ENCODE measurements around the gene SEMA6A.

Gene SEMA6A

DNA sequence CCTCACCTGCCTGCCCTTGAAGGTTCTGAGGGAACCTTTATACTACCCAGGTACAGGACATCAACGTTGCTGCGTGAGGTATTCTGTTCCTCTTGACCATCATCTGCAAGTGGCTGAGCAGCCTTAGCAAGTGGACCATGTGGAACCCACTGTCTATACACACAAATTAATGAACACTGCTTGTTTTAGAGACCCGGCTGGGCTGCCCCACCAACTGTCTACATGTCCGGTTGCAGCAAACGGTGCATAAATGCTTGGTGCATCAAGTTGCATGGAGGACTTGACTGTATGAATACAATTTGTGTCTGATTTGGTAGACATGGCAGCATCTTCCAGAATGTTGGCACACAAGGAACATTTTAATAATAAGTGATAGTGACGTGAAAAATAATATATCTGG is 65.8 kb downstream of the SEMA6A start:
- H3K27ac ChIP-seq (ENCODE audit: low read depth, low read length) = no peak overlapping the region
- no peaks in the 10 kb centered on the region for H3K79me2 ChIP-seq (ENCODE audit: control insufficient read depth, insufficient read depth, low read length, unreplicated experiment)
- H3K27me3 ChIP-seq (ENCODE audit: insufficient read depth, low read length) = no peaks in the 10 kb centered on the region
- H3K36me3 ChIP-seq (ENCODE audit: insufficient read depth, low read length) = no peaks in the 10 kb centered on the region
- H3K4me1 ChIP-seq (ENCODE audit: control insufficient read depth, insufficient read depth, low read length, unreplicated experiment) = no peaks in the 10 kb centered on the region
- no peak overlapping the region for H3K4me3 ChIP-seq (ENCODE audit: low read depth, low read length)
- no peak overlapping the region for H2AFZ ChIP-seq (ENCODE audit: low read length, unreplicated experiment)

DNA sequence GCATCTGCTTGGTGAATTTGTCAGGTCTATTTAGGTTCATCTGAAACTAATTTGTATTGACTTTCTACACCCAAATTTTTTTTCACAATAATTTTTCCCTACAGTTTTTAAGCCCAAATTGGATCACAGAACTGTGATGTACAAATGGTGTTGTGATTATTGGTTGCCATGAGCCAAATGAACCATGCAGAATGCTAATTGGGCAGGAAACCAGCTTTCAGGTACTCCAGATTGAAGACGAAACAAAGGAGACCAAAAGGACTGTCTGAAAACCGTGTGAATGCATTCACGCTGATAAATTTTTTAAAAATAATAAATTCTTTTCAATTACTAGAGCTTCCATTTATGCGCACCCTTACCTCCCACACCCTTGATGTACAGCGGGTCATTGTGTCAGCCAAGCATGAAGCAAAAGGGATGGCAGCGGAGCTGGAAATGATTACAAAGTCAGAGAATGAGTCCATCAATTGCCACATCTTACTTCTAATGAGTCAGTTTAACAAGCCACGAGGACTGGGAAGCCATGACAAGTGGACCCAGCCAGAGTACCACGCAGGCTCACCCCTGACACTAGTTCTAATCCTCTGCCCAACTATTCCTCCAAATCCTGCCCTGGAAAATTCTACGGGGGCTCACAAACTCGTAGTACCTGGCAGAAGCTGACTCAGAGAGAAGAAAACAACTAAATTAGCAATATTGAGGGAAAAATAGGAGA is 66.5 kb downstream of the SEMA6A start:
- Histone ChIP-seq H2AFZ (ENCODE audit: low read length, unreplicated experiment) (no peak overlapping the region), H3K4me3 (ENCODE audit: low read depth, low read length) (no peak overlapping the region), H3K79me2 (ENCODE audit: control insufficient read depth, insufficient read depth, low read length, unreplicated experiment) (no peaks in the 10 kb centered on the region), H3K36me3 (ENCODE audit: insufficient read depth, low read length) (no peaks in the 10 kb centered on the region), H3K4me1 (ENCODE audit: control insufficient read depth, insufficient read depth, low read length, unreplicated experiment) (no peaks in the 10 kb centered on the region), H3K27ac (ENCODE audit: low read depth, low read length) (no peak overlapping the region), H3K27me3 (ENCODE audit: insufficient read depth, low read length) (no peaks in the 10 kb centered on the region)

DNA sequence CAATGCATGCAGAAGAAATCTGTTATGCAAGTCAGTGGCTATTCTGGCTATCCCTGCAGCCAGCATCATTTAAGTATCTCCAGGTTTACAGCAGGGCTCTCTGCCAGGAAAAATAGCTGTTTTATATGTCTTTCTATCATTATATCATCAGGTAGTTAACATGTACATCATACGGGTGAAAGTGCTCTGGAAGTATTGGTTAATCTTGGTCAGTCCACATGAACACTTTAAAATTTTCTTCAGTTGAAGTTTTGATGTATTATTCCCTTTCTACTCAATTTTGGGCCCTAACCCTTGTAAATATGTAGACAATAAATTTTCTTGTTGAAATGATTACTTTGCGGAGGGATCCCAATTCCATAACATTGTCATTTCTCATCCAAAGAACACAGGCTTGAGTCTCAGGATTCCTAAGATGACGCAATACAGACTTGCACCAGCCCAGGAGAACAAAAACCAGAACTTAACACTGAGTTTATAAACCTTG is 67.5 kb downstream of the SEMA6A start:
- Histone ChIP-seq H3K4me1 (ENCODE audit: control insufficient read depth, insufficient read depth, low read length, unreplicated experiment) (no peaks in the 10 kb centered on the region), H2AFZ (ENCODE audit: low read length, unreplicated experiment) (no peak overlapping the region), H3K27ac (ENCODE audit: low read depth, low read length) (no peak overlapping the region), H3K27me3 (ENCODE audit: insufficient read depth, low read length) (no peaks in the 10 kb centered on the region), H3K36me3 (ENCODE audit: insufficient read depth, low read length) (no peaks in the 10 kb centered on the region), H3K4me3 (ENCODE audit: low read depth, low read length) (no peak overlapping the region), H3K79me2 (ENCODE audit: control insufficient read depth, insufficient read depth, low read length, unreplicated experiment) (no peaks in the 10 kb centered on the region)

DNA sequence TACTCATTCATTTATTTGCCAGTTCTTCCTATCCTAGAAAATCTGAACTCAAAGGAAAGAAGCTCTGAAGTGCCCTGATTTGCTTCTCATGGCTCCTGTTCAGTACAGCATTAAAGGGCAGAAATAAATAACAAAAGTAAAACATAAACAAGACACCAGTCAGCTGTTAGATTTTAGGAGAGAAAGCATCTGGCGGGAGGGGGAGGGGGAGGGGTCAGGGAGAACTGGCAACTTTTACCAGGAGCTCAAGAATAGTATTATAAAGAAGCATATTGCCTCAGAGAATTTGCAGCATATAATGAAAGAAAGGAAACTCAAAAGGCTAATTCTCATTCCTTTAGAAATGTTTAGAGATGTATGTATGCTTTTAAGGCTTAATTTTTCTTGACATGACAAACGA is 68.1 kb downstream of the SEMA6A start:
- no peaks in the 10 kb centered on the region for H3K36me3 ChIP-seq (ENCODE audit: insufficient read depth, low read length)
- no peak overlapping the region for H2AFZ ChIP-seq (ENCODE audit: low read length, unreplicated experiment)
- H3K4me3 ChIP-seq (ENCODE audit: low read depth, low read length) = no peak overlapping the region
- no peaks in the 10 kb centered on the region for H3K79me2 ChIP-seq (ENCODE audit: control insufficient read depth, insufficient read depth, low read length, unreplicated experiment)
- H3K4me1 ChIP-seq (ENCODE audit: control insufficient read depth, insufficient read depth, low read length, unreplicated experiment) = no peaks in the 10 kb centered on the region
- no peaks in the 10 kb centered on the region for H3K27me3 ChIP-seq (ENCODE audit: insufficient read depth, low read length)
- no peak overlapping the region for H3K27ac ChIP-seq (ENCODE audit: low read depth, low read length)

DNA sequence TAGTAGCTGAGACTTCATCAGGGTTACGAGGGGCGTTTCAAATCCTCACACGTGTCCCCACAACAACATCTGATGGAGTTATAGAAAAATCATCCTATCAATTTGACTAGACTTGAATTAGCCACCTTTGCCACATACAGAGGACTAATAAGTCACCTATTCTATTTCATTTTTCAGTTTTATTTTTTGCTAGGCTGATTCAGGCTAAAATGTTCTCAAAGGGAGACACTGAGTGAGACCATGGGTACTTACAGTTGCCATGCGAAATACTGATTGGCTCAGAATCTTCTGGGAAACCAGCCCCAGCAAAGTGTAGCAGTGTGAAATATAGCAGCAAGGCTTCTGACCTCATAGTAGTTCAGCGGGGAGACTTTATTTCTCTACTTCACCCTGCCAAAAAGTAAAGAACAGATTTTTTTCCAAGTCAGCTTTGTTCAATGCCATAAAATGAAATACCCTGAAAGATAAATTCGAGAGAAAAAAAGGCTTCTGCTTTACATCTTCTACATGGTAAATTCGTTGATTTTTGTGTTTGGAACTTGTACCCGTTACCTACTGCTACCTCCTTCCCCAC is 69.9 kb downstream of the SEMA6A start:
- Histone ChIP-seq H3K4me3 (ENCODE audit: low read depth, low read length) (no peak overlapping the region), H3K27me3 (ENCODE audit: insufficient read depth, low read length) (no peaks in the 10 kb centered on the region), H3K27ac (ENCODE audit: low read depth, low read length) (no peak overlapping the region), H2AFZ (ENCODE audit: low read length, unreplicated experiment) (no peak overlapping the region), H3K79me2 (ENCODE audit: control insufficient read depth, insufficient read depth, low read length, unreplicated experiment) (no peaks in the 10 kb centered on the region), H3K4me1 (ENCODE audit: control insufficient read depth, insufficient read depth, low read length, unreplicated experiment) (no peaks in the 10 kb centered on the region), H3K36me3 (ENCODE audit: insufficient read depth, low read length) (no peaks in the 10 kb centered on the region)

DNA sequence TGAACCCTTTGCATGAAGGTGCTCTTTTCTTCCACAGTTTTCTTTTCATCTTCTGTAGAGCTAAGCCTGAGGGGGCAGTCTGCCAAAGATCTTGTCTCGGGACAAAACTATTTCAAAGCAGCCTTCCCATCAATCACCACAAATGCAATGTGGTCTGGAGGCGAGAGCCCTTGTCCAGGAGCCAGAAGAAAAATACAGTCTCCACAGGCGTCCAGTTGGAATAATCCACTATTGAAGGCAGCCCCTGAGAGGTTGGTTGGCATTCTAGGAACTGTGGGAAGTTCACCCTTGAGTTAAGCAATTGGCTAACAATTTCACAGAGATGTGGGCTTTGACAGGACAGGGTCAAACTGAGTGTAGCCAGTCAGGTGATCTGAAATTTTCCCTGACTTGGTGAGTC is 72.0 kb downstream of the SEMA6A start:
- H3K79me2 ChIP-seq (ENCODE audit: control insufficient read depth, insufficient read depth, low read length, unreplicated experiment) = no peaks in the 10 kb centered on the region
- no peaks in the 10 kb centered on the region for H3K36me3 ChIP-seq (ENCODE audit: insufficient read depth, low read length)
- H3K4me1 ChIP-seq (ENCODE audit: control insufficient read depth, insufficient read depth, low read length, unreplicated experiment) = no peaks in the 10 kb centered on the region
- H3K27me3 ChIP-seq (ENCODE audit: insufficient read depth, low read length) = no peaks in the 10 kb centered on the region
- no peak overlapping the region for H3K4me3 ChIP-seq (ENCODE audit: low read depth, low read length)
- H2AFZ ChIP-seq (ENCODE audit: low read length, unreplicated experiment) = no peak overlapping the region
- H3K27ac ChIP-seq (ENCODE audit: low read depth, low read length) = no peak overlapping the region

DNA sequence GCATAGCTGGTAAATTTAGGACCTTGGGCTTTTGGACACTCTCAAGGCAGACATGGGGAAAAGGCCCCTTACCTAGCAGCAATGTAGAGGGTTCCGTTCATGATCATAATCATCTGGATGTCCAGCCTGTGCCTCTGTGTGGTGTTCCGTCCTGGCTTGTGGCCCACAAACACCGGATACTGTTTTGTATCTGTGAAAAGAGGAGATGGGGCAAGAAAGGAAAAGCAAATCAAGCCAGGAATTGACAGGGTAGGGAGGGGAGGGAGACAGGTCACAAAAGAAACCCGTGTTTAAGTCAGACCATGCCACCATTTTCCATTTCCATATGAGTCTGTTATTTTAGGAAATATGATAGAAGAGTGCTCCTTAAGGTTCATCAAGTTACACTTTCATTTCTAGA is 72.5 kb downstream of the SEMA6A start:
- Histone ChIP-seq H3K4me3 (ENCODE audit: low read depth, low read length) (no peak overlapping the region), H3K36me3 (ENCODE audit: insufficient read depth, low read length) (no peaks in the 10 kb centered on the region), H3K4me1 (ENCODE audit: control insufficient read depth, insufficient read depth, low read length, unreplicated experiment) (no peaks in the 10 kb centered on the region), H3K79me2 (ENCODE audit: control insufficient read depth, insufficient read depth, low read length, unreplicated experiment) (no peaks in the 10 kb centered on the region), H3K27me3 (ENCODE audit: insufficient read depth, low read length) (no peaks in the 10 kb centered on the region), H3K27ac (ENCODE audit: low read depth, low read length) (no peak overlapping the region), H2AFZ (ENCODE audit: low read length, unreplicated experiment) (no peak overlapping the region)

DNA sequence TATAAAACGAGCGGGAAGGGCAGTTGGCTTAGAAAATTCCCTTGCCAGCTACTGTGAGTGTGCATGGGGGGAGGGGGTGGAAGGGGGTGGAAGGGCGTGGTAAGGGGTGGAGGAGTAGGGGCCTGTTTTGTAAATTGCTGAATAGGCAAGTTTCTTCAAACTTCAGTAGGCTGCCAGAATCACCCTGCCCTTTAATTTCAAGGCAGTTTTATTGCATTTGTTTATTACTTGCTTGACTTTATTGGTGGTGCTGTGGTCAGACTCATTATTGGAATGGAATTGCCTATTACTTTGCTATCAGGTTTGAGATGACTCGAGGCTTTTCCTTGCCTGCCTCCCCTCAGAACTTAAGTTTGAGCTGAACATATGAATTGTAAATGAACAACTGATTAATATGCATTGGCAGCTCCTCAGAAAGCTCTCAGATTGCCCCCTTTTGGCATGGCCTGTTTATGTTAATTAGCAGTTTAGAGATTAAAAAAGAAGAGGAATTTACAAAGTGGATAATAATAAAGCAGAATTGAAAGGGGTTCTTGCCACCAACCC is 76.0 kb downstream of the SEMA6A start:
- Histone ChIP-seq H3K27ac (ENCODE audit: low read depth, low read length) (no peak overlapping the region), H3K4me1 (ENCODE audit: control insufficient read depth, insufficient read depth, low read length, unreplicated experiment) (no peaks in the 10 kb centered on the region), H2AFZ (ENCODE audit: low read length, unreplicated experiment) (no peak overlapping the region), H3K36me3 (ENCODE audit: insufficient read depth, low read length) (no peaks in the 10 kb centered on the region), H3K79me2 (ENCODE audit: control insufficient read depth, insufficient read depth, low read length, unreplicated experiment) (no peaks in the 10 kb centered on the region), H3K27me3 (ENCODE audit: insufficient read depth, low read length) (no peaks in the 10 kb centered on the region), H3K4me3 (ENCODE audit: low read depth, low read length) (no peak overlapping the region)

DNA sequence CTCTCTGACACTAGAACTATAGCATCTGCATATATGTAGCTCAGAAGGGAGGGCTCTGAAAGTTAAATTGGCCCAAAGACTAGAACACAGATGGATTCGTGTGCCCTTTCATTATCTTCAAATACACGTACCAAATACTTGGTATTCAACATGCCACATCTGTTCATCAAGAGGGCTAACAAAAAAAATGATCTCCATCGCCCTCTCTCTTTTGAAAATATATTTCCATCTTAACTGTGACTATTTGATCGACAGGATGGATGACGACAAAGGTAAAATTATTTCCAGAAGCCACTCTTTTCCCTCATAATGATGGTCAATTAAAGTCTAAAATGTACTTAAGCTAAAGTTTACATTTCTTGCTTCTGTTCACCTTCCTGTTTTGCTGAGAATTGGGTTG is 77.0 kb downstream of the SEMA6A start:
- Histone ChIP-seq H3K4me1 (ENCODE audit: control insufficient read depth, insufficient read depth, low read length, unreplicated experiment) (no peaks in the 10 kb centered on the region), H2AFZ (ENCODE audit: low read length, unreplicated experiment) (no peak overlapping the region), H3K4me3 (ENCODE audit: low read depth, low read length) (no peak overlapping the region), H3K36me3 (ENCODE audit: insufficient read depth, low read length) (no peaks in the 10 kb centered on the region), H3K27me3 (ENCODE audit: insufficient read depth, low read length) (no peaks in the 10 kb centered on the region), H3K27ac (ENCODE audit: low read depth, low read length) (no peak overlapping the region), H3K79me2 (ENCODE audit: control insufficient read depth, insufficient read depth, low read length, unreplicated experiment) (no peaks in the 10 kb centered on the region)

DNA sequence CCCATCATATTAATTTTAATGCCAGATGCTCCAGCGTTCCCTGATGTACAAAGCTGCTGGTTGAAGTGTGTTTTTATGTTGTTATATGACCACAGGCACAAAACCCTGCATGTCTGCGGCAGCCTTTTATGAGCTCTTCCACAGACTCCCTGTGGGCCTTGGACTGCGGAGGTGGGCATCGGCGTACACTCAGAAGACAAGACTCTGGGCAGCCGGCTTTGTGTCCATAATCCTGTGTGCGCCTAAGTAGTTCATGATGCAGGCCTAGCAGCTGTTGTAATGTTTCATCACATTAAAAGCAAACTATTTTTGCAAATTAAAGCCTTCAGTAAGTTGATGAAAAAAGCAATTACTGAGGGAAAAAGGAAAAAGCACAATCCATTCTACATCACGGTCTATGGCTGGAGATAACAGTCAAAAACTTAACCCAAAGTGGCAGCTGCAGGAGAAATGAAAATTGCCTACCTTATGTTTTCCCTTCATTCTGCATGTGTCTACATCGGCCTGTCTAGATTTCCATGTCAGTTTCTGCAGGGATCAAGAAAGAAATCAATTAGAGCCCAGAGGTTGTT is 78.8 kb downstream of the SEMA6A start:
- Histone ChIP-seq H3K4me3 (ENCODE audit: low read depth, low read length) (no peak overlapping the region), H3K27ac (ENCODE audit: low read depth, low read length) (no peak overlapping the region), H3K27me3 (ENCODE audit: insufficient read depth, low read length) (no peaks in the 10 kb centered on the region), H3K36me3 (ENCODE audit: insufficient read depth, low read length) (no peaks in the 10 kb centered on the region), H3K79me2 (ENCODE audit: control insufficient read depth, insufficient read depth, low read length, unreplicated experiment) (no peaks in the 10 kb centered on the region), H2AFZ (ENCODE audit: low read length, unreplicated experiment) (no peak overlapping the region), H3K4me1 (ENCODE audit: control insufficient read depth, insufficient read depth, low read length, unreplicated experiment) (no peaks in the 10 kb centered on the region)
